Measurements from ENCODE around the gene KCNH3.
A peak's percentile ranks its signal among the peaks of the same experiment; 100 is the strongest.
"Not testable (repeated sequence)": the region's sequence is repeated elsewhere in the genome, so short reads cannot be mapped to it uniquely, and the experiment has no call there.

The KCNH3 gene

DNA sequence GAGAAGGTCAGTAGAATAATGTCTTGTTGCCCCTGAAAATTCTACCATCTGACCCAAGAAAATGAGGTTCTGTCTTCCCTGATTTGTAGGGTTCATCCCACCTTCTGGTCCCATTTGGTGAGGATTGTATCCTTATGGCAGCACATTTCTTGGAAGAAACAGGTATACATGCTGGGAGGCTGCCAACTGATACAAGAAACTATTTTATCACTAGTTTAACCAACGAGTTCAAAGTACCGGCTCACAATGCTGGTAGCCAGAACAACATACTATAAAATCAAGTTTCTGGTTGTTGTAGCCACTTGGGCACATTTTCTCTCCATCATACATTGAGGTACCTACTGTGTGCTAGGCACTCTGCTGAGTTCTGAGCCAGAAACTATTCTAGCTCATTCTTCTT is 7.1 kb upstream of the KCNH3 start:
- no peak for DNase-seq

DNA sequence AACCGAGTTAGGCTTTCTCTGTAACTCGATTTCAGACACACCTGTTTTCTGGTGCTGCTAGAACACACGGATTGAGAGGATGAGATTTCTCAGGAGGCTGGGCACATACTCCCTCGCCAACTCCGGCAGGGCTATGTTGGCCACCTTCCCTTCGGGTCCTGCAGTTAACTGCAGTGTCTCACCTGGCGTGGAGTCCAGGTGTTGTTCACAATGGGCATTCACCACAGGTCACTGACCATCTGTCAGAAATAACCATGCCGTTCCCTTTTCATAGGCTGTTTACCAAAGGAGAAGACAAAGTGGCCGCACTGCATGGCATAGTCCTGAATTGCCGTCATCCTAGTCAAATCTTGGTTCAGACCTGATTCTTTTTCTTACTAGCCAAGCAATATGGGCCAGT is 5.5 kb upstream of the KCNH3 start:
- no peak for DNase-seq

DNA sequence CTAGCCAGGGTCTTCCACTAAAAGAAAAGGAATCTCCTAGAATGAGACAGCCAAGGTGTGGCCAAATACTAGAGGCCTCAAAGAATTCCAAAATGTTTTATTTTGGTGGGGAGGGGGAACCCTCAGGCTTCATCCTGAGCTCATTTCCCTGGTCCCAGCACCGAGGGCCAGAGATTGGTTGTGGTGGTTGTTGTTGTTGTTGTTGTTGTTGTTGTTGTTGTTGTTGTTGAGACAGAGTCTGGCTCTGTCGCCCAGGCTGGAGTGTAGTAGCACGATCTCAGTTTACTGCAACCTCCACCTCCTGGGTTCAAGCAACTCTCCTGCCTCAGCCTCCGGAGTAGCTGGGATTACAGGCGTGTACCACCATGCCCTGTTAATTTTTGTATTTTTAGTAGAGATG is 4.7 kb upstream of the KCNH3 start:
- DNase-seq = not testable (repeated sequence)

DNA sequence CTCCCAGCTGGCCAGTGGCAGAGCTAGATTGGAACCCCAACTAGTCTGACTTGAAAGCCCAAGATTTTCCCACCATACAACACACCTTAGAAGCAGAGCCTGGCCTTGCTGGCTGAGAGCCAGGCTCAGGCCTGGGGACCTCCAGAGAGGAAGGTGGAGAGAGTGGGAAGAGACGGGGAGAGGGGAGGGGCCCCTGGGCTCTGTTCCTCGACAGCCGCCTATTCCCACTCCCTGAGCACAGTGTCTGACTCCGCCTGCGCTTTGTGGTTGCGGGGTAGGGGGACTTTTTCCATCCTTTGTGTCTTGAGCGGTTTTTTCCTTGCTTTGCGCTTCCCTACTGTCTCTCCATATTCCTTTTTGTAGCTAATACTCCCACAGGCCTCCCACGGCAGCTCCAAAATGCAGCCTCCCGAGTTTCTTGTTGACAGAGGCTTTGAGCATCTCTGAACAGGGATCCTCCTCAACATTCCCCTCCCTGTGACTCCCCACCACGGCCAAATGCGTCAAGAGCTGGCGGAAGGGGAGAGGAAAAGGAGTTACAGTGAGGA is 4.0 kb upstream of the KCNH3 start:
- no peak for DNase-seq

- DNase-seq = no peak
Measured at GRCh38 chr12:49535921-49536525, 2.8 kb upstream of the KCNH3 start.

DNA sequence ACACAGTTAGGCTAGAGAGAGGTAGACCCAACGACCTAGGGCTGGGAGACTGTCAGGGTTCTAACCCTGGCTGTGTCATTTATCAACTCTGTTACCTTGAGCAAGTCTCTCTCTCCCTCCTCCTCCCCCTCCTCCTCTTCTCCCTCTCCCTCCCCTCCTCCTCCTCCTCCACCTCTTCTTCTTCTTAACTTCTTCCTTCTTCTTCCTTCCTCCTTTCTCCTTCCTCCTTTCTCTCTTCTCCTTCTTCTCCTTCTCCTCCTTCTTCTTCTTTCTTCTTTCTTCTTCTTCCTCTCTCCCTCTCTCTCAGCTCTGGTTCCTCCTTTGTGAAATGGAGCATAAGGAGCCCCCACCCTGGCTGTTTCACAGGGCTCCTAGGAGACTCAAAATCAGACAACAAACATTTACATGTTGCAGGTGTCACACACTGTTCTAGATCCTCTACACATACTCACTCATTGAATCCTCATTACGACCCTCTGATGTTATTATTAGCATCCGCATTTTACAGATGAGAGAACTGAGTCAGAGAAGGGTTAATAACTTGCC is 2.2 kb upstream of the KCNH3 start:
- peak; percentile 24 for DNase-seq

DNA sequence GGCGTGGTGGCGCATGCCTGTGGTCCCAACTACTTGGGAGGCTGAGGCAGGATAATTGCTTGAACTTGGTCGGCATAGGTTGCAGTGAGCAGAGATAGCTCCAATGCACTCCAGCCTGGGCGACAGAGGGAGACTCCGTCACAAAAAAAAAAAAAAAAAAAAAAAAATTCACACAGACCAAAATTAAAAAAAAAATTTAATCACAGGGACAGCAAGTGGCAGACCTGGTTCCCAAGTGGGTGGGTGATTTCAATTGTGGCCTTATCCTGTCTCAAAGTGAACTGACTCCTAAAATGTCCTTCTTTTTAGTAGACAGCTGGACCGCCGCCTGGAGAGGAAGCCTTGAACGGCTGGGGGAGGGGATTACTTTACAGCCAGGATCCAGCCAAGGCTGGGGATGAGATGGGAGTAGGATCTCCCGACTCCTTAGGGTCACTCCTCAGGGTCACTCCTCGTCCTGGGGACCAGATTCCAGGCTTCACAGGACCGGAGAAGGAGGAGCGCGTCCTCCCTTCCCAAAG is 1.5 kb upstream of the KCNH3 start:
- DNase-seq = no peak

DNA sequence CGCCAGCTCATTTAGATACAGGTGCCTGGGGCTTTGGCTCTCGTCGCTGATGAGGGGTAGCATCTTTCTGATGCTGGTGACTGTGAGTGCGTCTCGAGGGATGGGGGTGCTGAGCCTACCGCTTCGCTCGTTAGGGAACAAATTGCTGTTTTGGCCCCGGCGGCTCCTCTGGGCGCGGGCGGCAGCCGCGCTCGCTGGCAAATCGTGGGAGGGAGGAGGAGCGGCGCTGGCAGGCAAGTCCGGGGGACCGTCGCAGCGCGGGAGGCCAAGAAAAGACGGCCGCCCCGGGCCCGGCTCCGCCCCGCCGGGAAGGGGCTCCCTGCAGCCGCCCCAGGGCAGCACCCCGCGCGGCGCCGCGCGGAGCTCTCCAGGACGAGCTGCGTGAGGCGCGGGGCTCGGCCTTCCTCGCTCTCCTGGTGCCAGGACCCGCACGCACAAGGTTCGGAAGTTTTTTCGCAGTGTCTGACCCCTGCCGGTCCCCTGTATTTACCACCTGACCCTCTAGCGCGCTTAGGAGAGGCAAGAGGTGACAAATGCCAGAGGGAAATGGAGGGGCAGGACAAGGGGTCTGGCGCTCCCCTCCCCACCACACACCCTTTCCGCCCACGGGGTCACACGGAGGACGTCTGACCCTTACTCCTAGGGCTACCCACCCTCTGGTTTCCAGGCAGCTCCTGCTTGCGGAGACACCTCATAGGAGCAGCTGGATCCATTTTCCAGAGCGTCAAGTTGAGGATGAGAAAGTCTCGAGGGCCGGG is 899 bp upstream of the KCNH3 start:
- peak; percentile 48 for DNase-seq

- no peak for DNase-seq
Measured at GRCh38 chr12:49539406-49540228, 787 bp downstream of the KCNH3 start.

GRCh38 chr12:49540229-49541139 is 1.7 kb downstream of the KCNH3 start:
- DNase-seq = peak; percentile 37

DNA sequence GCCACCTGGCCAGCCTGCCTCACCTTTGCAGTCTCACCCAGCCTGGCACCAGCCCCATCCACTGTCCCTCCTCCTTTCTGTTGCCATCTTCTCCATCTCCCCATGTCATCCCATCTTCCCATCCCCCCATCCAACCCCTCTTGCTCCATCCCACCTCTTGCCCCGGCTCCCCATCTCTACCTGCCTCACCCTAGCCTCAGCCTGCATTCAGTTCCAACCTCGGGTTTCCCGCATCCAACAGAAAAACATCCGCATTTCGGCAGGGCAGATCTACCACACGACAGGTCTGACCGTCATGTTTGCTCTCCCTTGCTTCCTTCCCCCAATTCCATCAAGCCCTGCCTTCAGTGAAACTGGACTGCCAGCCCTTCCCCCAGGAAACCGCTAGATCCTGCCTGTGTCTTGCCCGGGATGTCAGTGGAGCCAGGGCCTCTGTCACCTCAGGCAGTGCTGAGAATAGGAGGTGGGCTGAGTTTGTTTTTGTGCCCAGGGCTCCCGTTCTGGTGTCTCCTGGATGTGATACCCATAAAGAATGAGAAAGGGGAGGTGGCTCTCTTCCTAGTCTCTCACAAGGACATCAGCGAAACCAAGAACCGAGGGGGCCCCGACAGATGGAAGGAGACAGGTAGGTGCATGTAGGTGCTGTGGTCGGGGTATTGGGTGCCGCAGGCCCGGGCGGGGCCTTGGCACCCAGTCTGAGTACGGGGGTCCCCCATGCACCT is 2.5 kb downstream of the KCNH3 start:
- no peak for DNase-seq

- DNase-seq = no peak
Measured at GRCh38 chr12:49541911-49542505, 3.2 kb downstream of the KCNH3 start.

GRCh38 chr12:49542592-49543160 is 3.8 kb downstream of the KCNH3 start:
- no peak for DNase-seq

- no peak for DNase-seq
Measured at GRCh38 chr12:49543221-49543913, 4.5 kb downstream of the KCNH3 start.

- no peak for DNase-seq
Measured at GRCh38 chr12:49543914-49544815, 5.3 kb downstream of the KCNH3 start.

DNA sequence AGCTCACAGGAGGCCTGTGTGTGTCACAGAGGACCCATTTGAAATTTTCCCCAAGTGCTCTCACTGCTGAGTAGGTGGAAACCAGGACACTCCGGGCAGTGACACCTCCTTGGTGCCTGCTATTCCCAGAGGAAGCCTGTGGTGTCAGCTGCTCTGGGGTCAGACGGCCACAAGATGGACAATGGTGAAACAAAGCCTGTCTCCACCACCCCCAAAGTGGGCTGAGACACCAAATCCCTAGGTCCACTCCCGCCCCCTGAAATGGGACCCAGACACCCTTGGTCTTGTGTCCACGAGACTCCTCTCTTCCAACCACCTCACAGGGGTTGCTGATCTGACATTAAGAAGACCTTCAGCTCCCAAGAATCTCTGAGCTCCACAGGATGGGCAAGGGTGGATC is 7.0 kb downstream of the KCNH3 start:
- no peak for DNase-seq

GRCh38 chr12:49546481-49546880 is 7.7 kb downstream of the KCNH3 start:
- DNase-seq = no peak

DNA sequence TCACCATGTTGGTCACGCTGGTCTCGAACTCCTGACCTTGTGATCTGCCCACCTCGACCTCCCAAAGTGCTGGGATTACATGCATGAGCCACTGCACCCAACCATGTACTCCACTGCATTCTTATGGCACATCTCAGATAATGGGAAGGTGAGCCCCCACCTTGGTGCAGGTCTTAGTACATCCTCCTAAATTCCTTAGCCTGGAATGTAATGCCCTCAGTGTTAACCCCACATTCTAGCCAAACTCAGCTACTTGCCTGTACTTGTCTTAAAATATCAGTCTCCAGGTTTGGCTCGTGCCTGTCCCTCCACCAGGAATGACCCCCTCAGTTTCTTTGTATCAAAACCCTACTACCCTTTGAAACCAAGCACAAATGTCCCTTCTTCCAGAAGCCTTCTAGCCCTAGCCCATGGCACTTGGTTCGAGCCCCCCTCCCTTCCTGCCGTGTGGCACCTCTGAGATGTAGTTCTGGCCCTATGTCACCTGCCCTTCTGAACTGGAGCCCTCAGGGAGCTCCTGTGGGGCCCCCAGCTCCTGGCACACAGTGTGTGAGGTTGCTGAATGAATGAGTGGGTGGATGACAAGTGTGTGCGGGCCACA is 8.4 kb downstream of the KCNH3 start:
- no peak for DNase-seq

Measured in hematopoietic multipotent progenitor cell treated with erythropoietin and hydrocortisone succinate and interleukin-3 and kit ligand, for 4 days (in vitro differentiated cells).